ENCODE measurements around the gene FGF4.
A peak's percentile ranks its signal among the peaks of the same experiment; 100 is the strongest.

The FGF4 gene

GRCh38 chr11:69807106-69807815 is 32.1 kb upstream of the FGF4 start:
- DNase-seq (ENCODE audit: low spot score): no peak

GRCh38 chr11:69804769-69805508 is 29.8 kb upstream of the FGF4 start:
- no peak for DNase-seq (ENCODE audit: low spot score)

GRCh38 chr11:69803604-69804218 is 28.6 kb upstream of the FGF4 start:
- DNase-seq (ENCODE audit: low spot score): no peak

- DNase-seq (ENCODE audit: low spot score): no peak
These were observed 27.9 kb upstream of the FGF4 start for GRCh38 chr11:69803022-69803421.

GRCh38 chr11:69802590-69802989 is 27.4 kb upstream of the FGF4 start:
- no peak for DNase-seq (ENCODE audit: low spot score)

- DNase-seq (ENCODE audit: low spot score): no peak
These were observed 26.6 kb upstream of the FGF4 start for GRCh38 chr11:69801513-69802335.

GRCh38 chr11:69800278-69800677 is 25.1 kb upstream of the FGF4 start:
- DNase-seq (ENCODE audit: low spot score): no peak

- DNase-seq (ENCODE audit: low spot score): no peak
These were observed 24.4 kb upstream of the FGF4 start for GRCh38 chr11:69799582-69799981.

- DNase-seq (ENCODE audit: low spot score): no peak
These were observed 24.0 kb upstream of the FGF4 start for GRCh38 chr11:69799097-69799496.

- no peak for DNase-seq (ENCODE audit: low spot score)
These were observed 22.8 kb upstream of the FGF4 start for GRCh38 chr11:69797737-69798528.

- no peak for DNase-seq (ENCODE audit: low spot score)
These were observed 22.0 kb upstream of the FGF4 start for GRCh38 chr11:69797156-69797555.

- no peak for DNase-seq (ENCODE audit: low spot score)
These were observed 20.9 kb upstream of the FGF4 start for GRCh38 chr11:69796063-69796462.

- peak; percentile 50 for DNase-seq (ENCODE audit: low spot score)
These were observed 16.4 kb upstream of the FGF4 start for GRCh38 chr11:69791276-69792180.

GRCh38 chr11:69788956-69789355 is 13.8 kb upstream of the FGF4 start:
- no peak for DNase-seq (ENCODE audit: low spot score)

GRCh38 chr11:69787906-69788305 is 12.8 kb upstream of the FGF4 start:
- no peak for DNase-seq (ENCODE audit: low spot score)

- DNase-seq (ENCODE audit: low spot score): no peak
These were observed 12.3 kb upstream of the FGF4 start for GRCh38 chr11:69787457-69787856.

- DNase-seq (ENCODE audit: low spot score): no peak
These were observed 6.1 kb upstream of the FGF4 start for GRCh38 chr11:69781241-69781640.

GRCh38 chr11:69778373-69778772 is 3.2 kb upstream of the FGF4 start:
- DNase-seq (ENCODE audit: low spot score): no peak

- DNase-seq (ENCODE audit: low spot score): no peak
These were observed 583 bp downstream of the FGF4 start for GRCh38 chr11:69774354-69775162.
